GM23248 (cell line): ENCODE data around the gene EPS8.

Experiments
- EZH2 ChIP-seq: fragments of 200-600 bp; sonication (generic); IDR thresholded peaks from 2 replicates; pipeline ENCODE4 v1.6.1; 2018; ENCODE audit warnings: antibody characterized with exemption, mild to moderate bottlenecking; ENCODE audit not compliant: insufficient read depth, poor library complexity, severe bottlenecking
- EZH2phosphoT487 ChIP-seq: fragments of 200-600 bp; sonication (generic); IDR thresholded peaks from 2 replicates; pipeline ENCODE4 v1.6.1; 2018; ENCODE audit warnings: antibody characterized with exemption, moderate library complexity, mild to moderate bottlenecking, low read depth; ENCODE audit not compliant: insufficient read depth

GRCh38 chr12:15581006-15581405, 208.2 kb downstream of the EPS8 start:
- TF ChIP-seq EZH2 = no peak
- TF ChIP-seq EZH2phosphoT487 = no peak
